ENCODE data around the gene RTN4RL1. TPM values are rescaled to one million over a fixed set of nuclear protein-coding genes. Genes with fewer than 3 reads are reported as not detected.

The RTN4RL1 gene
- total and polyA plus RNA-seq, 9 of the 15 experiments (the other 6 are each of a cell fraction or from before 2014, with no cell fraction given), result 0.04 to 0.06 (median 0.04) TPM; not detected in 5

- TF ChIP-seq ATF6 (CRISPR knock-in tag; IDR thresholded peaks at IDR 0.05) (no peak), NFYB (IDR thresholded peaks at IDR 0.05; ENCODE audit: extremely low read depth, insufficient read length) (no peak), ASH1L (IDR thresholded peaks at IDR 0.05; ENCODE audit: borderline replicate concordance, low read depth, partially characterized antibody) (no peak), STAG1 (CRISPR knock-in tag; IDR thresholded peaks at IDR 0.05; ENCODE audit: borderline replicate concordance) (peak; percentile 26; the same call in 1 of the 2 replicates), CTCF (IDR thresholded peaks at IDR 0.05 in 2 of 3, conservative IDR thresholded peaks at IDR 0.05 in 1 of 3; ENCODE audit: insufficient read depth in 2 of 3, low read depth in 1 of 3, low read length in 3 of 3) (peak in 2 of 3 experiments; percentile 21 to 35; a peak in 2 of 6 replicates), RBM22 (IDR thresholded peaks at IDR 0.05; ENCODE audit: low read depth, low read length, poor library complexity, severe bottlenecking) (peak; percentile 31), TFAP4 (CRISPR knock-in tag; IDR thresholded peaks at IDR 0.05; ENCODE audit: borderline replicate concordance) (peak; percentile 62; the same call in 1 of the 2 replicates), SAP30 (IDR thresholded peaks at IDR 0.05; ENCODE audit: borderline replicate concordance, insufficient read depth, low read depth, low read length, poor library complexity, severe bottlenecking) (no peak), ZNF277 (CRISPR knock-in tag; IDR thresholded peaks at IDR 0.05; ENCODE audit: borderline replicate concordance) (no peak), ZNF24 (IDR thresholded peaks at IDR 0.05) (no peak), OTX1 (CRISPR knock-in tag; IDR thresholded peaks at IDR 0.05) (no peak), ELK1 (CRISPR knock-in tag; IDR thresholded peaks at IDR 0.05) (no peak), COPS2 (conservative IDR thresholded peaks at IDR 0.05) (no peak), SMARCA4 (IDR thresholded peaks at IDR 0.05) (no peak), SAFB (IDR thresholded peaks at IDR 0.05; ENCODE audit: borderline replicate concordance, low read depth, low read length) (no peak), ATF2 (CRISPR knock-in tag; IDR thresholded peaks at IDR 0.05) (no peak), TAF9B (IDR thresholded peaks at IDR 0.05; ENCODE audit: partially characterized antibody) (no peak)
These were observed 33.7 kb upstream of the RTN4RL1 start (continued) for GRCh38 chr17:2058586-2059546.
